H1 (cell line): ENCODE measurements around the gene TMEM163. TPM values are rescaled to one million over a fixed set of nuclear protein-coding genes. Genes with fewer than 3 reads are reported as not detected.

ENCODE experiments used
- CTCF ChIA-PET: fragments of 300-600 bp; sonication (Branson Sonifier 250); formaldehyde crosslinking; loops from one replicate; lab custom pipeline; 2021; ENCODE audit not compliant: partially characterized antibody; lab: Charles Lee
- POLR2A ChIA-PET: fragments of 300-600 bp; sonication (Branson Sonifier 250); formaldehyde crosslinking; loops from one replicate; lab custom pipeline; 2021; ENCODE audit warnings: inconsistent platforms; ENCODE audit not compliant: partially characterized antibody; lab: Charles Lee
- DNase-seq, 2 experiments: peaks; one replicate each; pipeline versions ENCODE4 v3.0.0 to v3.0.0-alpha.2; 2010 to 2022; ENCODE audit warnings: low spot score in 2 of 2, low read depth in 1 of 2, mixed read lengths in 1 of 2
- FAIRE-seq: peaks from 2 replicates; lab custom pipeline; 2011; peaks lifted over from hg19 to GRCh38; lab: Jason Lieb, UNC
- H2AFZ ChIP-seq: 2 replicates; pipeline ENCODE4 v1.8.1; 2012; ENCODE audit warnings: low read length, inconsistent platforms
- H2AK5ac ChIP-seq: 2 replicates; pipeline ENCODE4 v1.6.1; 2013; ENCODE audit warnings: low read depth, low read length
- H2BK120ac ChIP-seq: replicated peaks from 2 replicates; pipeline ENCODE3; 2013; ENCODE audit warnings: low read depth, low read length, inconsistent platforms
- H2BK12ac ChIP-seq: 2 replicates; pipeline ENCODE4 v1.6.1; 2013; ENCODE audit warnings: low read depth, low read length
- H2BK15ac ChIP-seq: 2 replicates; pipeline ENCODE4 v1.6.1; 2013; ENCODE audit warnings: low read length
- H2BK20ac ChIP-seq: 2 replicates; pipeline ENCODE4 v1.6.1; 2013; ENCODE audit warnings: low read length
- H2BK5ac ChIP-seq: 2 replicates; pipeline ENCODE4 v1.6.1; 2013; ENCODE audit warnings: low read depth, low read length
- H3K14ac ChIP-seq: 2 replicates; pipeline ENCODE4 v1.6.1; 2013; ENCODE audit warnings: inconsistent platforms; ENCODE audit not compliant: insufficient read length
- H3K18ac ChIP-seq: 2 replicates; pipeline ENCODE4 v1.6.1; 2013; ENCODE audit warnings: low read length; ENCODE audit errors: extremely low read depth
- H3K23ac ChIP-seq: 2 replicates; pipeline ENCODE4 v1.6.1; 2013; ENCODE audit warnings: inconsistent platforms; ENCODE audit not compliant: insufficient read length
- H3K23me2 ChIP-seq: 2 replicates; pipeline ENCODE4 v1.6.1; 2013; ENCODE audit warnings: low read depth, low read length
- H3K27ac ChIP-seq: 2 replicates; pipeline ENCODE4 v1.6.1; 2011; ENCODE audit warnings: low read depth, low read length, inconsistent platforms
- H3K27me3 ChIP-seq, 4 experiments: replicated peaks in 1 of 4; 1 replicate in 1 of 4; 2 replicates in 3 of 4; pipeline versions ENCODE4 v1.6.1 to v1.8.1; 2011 to 2013; ENCODE audit warnings: low read length in 3 of 4, mild to moderate bottlenecking in 3 of 4, inconsistent platforms in 2 of 4, mixed read lengths in 2 of 4, moderate library complexity in 1 of 4; ENCODE audit not compliant: control insufficient read depth in 3 of 4, insufficient read depth in 3 of 4; ENCODE audit errors: extremely low read depth in 1 of 4
- H3K36me3 ChIP-seq, 4 experiments: 2 replicates each; pipeline versions ENCODE4 v1.6.1 to v1.8.1; 2011 to 2013; ENCODE audit warnings: mild to moderate bottlenecking in 4 of 4, low read length in 3 of 4, moderate library complexity in 2 of 4, control low read depth in 1 of 4, inconsistent platforms in 1 of 4; ENCODE audit not compliant: insufficient read depth in 4 of 4, control insufficient read depth in 2 of 4
- H3K4ac ChIP-seq: replicated peaks from 2 replicates; pipeline ENCODE3; 2013; ENCODE audit warnings: low read length, low read depth, mixed read lengths, inconsistent platforms; ENCODE audit not compliant: insufficient read length
- H3K4me1 ChIP-seq, 4 experiments: replicated peaks in 1 of 4; 1 replicate in 1 of 4; 2 replicates in 3 of 4; pipeline versions ENCODE4 v1.6.1 to v1.8.1; 2011 to 2013; ENCODE audit warnings: low read length in 3 of 4, inconsistent platforms in 2 of 4, mixed read lengths in 1 of 4; ENCODE audit not compliant: insufficient read depth in 4 of 4, control insufficient read depth in 3 of 4
- H3K4me2 ChIP-seq, 2 experiments: 2 replicates each; pipeline versions ENCODE4 v1.6.1 to v1.8.1; 2011 to 2013; ENCODE audit warnings: low read depth in 2 of 2, low read length in 2 of 2, control low read depth in 1 of 2, inconsistent platforms in 1 of 2, mild to moderate bottlenecking in 1 of 2; ENCODE audit not compliant: insufficient read depth in 1 of 2
- H3K4me3 ChIP-seq, 4 experiments: fragments of 200-600, 300-600 bp in 1 of 4; sonication (generic), shearing (Covaris generic), sonication (Bioruptor Twin) in 1 of 4; 2 replicates each; pipeline versions ENCODE4 v1.5.1 to v1.8.1; 2011 to 2016; ENCODE audit warnings: low read length in 4 of 4, low read depth in 3 of 4, control low read depth in 2 of 4, inconsistent platforms in 2 of 4, mild to moderate bottlenecking in 2 of 4, mixed read lengths in 1 of 4, moderate library complexity in 1 of 4; ENCODE audit not compliant: insufficient read depth in 2 of 4; ENCODE audit errors: extremely low read depth in 1 of 4
- H3K56ac ChIP-seq: replicated peaks from 2 replicates; pipeline ENCODE3; 2013; ENCODE audit warnings: low read depth, mild to moderate bottlenecking, mixed read lengths, low read length, inconsistent platforms; ENCODE audit not compliant: insufficient read length
- H3K79me1 ChIP-seq: 2 replicates; pipeline ENCODE4 v1.6.1; 2013; ENCODE audit warnings: low read depth, low read length, control low read depth
- H3K79me2 ChIP-seq, 2 experiments: 2 replicates each; pipeline versions ENCODE4 v1.6.1 to v1.8.1; 2012 to 2013; ENCODE audit warnings: low read length in 2 of 2, mild to moderate bottlenecking in 2 of 2, inconsistent platforms in 1 of 2; ENCODE audit not compliant: insufficient read depth in 2 of 2, control insufficient read depth in 1 of 2
- H3K9ac ChIP-seq, 4 experiments: replicated peaks in 1 of 4; 1 replicate in 1 of 4; 2 replicates in 3 of 4; pipeline versions ENCODE4 v1.6.1 to v1.8.1; 2011 to 2013; ENCODE audit warnings: low read depth in 3 of 4, low read length in 3 of 4, control low read depth in 2 of 4, mild to moderate bottlenecking in 2 of 4, moderate library complexity in 2 of 4, inconsistent platforms in 1 of 4; ENCODE audit errors: extremely low read depth in 1 of 4
- H3K9me3 ChIP-seq, 2 experiments: 2 replicates each; pipeline versions ENCODE4 v1.6.1 to v1.8.1; 2012 to 2013; ENCODE audit warnings: mild to moderate bottlenecking in 2 of 2, moderate library complexity in 2 of 2, control low read depth in 1 of 2, inconsistent platforms in 1 of 2, low read depth in 1 of 2, low read length in 1 of 2, mixed read lengths in 1 of 2; ENCODE audit not compliant: insufficient read depth in 2 of 2
- H4K20me1 ChIP-seq, 2 experiments: replicated peaks in 1 of 2; 2 replicates each; pipeline versions ENCODE3 to v1.8.1; 2011 to 2013; ENCODE audit warnings: inconsistent platforms in 2 of 2, low read length in 2 of 2, mild to moderate bottlenecking in 1 of 2; ENCODE audit not compliant: insufficient read depth in 2 of 2, control insufficient read depth in 1 of 2
- H4K5ac ChIP-seq: 2 replicates; pipeline ENCODE4 v1.6.1; 2013; ENCODE audit warnings: low read length, low read depth, mixed read lengths, inconsistent platforms; ENCODE audit not compliant: insufficient read length
- H4K8ac ChIP-seq: 2 replicates; pipeline ENCODE4 v1.8.0; 2013; ENCODE audit warnings: mild to moderate bottlenecking, moderate library complexity, low read length, inconsistent platforms; ENCODE audit not compliant: insufficient read depth; ENCODE audit errors: extremely low read depth
- H4K91ac ChIP-seq: replicated peaks from 2 replicates; pipeline ENCODE3; 2013; ENCODE audit warnings: low read length, mixed read lengths, inconsistent platforms; ENCODE audit not compliant: insufficient read length
- ASH2L ChIP-seq: fragments of 200-600, 300-600 bp; sonication (generic); IDR thresholded peaks from one replicate; pipeline ENCODE4 v1.7.1; 2017; ENCODE audit warnings: low read length
- BACH1 ChIP-seq: IDR thresholded peaks from 2 replicates; pipeline ENCODE4 v1.6.1; 2012; ENCODE audit warnings: low read length, improper control_type of control experiment
- CBX8 ChIP-seq: fragments of 300-800, 300-1000 bp; sonication (generic); IDR thresholded peaks from 2 replicates; pipeline ENCODE4 v1.7.1; 2016; ENCODE audit warnings: low read depth, low read length, borderline replicate concordance
- CHD1 ChIP-seq: IDR thresholded peaks from 2 replicates; pipeline ENCODE4 v1.6.1; 2012; ENCODE audit warnings: low read depth, low read length, improper control_type of control experiment
- HDAC2 ChIP-seq, 2 experiments: fragments of 300-600 bp in 1 of 2; sonication (generic) in 1 of 2; IDR thresholded peaks; 2 replicates each; pipeline ENCODE4 v1.6.1; 2011 to 2012; ENCODE audit warnings: low read depth in 2 of 2, low read length in 2 of 2, mild to moderate bottlenecking in 2 of 2, moderate library complexity in 2 of 2, borderline replicate concordance in 1 of 2, inconsistent platforms in 1 of 2
- NANOG ChIP-seq: IDR thresholded peaks from 2 replicates; pipeline ENCODE4 v1.6.1; 2011; ENCODE audit warnings: low read length, low read depth, mild to moderate bottlenecking, inconsistent platforms; ENCODE audit not compliant: insufficient read depth, poor library complexity, severe bottlenecking
- RBBP5 ChIP-seq: IDR thresholded peaks from 2 replicates; pipeline ENCODE4 v1.7.1; 2012; ENCODE audit warnings: low read depth, mild to moderate bottlenecking, inconsistent platforms, low read length, moderate library complexity, borderline replicate concordance
- RXRA ChIP-seq: IDR thresholded peaks from 2 replicates; pipeline ENCODE4 v1.6.1; 2011; ENCODE audit warnings: low read depth, mild to moderate bottlenecking, low read length, moderate library complexity; ENCODE audit not compliant: insufficient read depth
- SIX5 ChIP-seq: IDR thresholded peaks from 2 replicates; pipeline ENCODE4 v1.6.1; 2011; ENCODE audit warnings: mild to moderate bottlenecking, low read depth, low read length
- TBP ChIP-seq: IDR thresholded peaks from 2 replicates; pipeline ENCODE4 v1.6.1; 2011; ENCODE audit warnings: low read depth, low read length, improper control_type of control experiment
- USF2 ChIP-seq: IDR thresholded peaks from 2 replicates; pipeline ENCODE4 v1.6.1; 2011; ENCODE audit warnings: low read length, improper control_type of control experiment
- WGBS, 2 experiments: shearing (Covaris generic) in 1 of 2; methylation state at CpG; one replicate each; pipeline versions ENCODE4 v1.1.6 to v1.1.7; 2013 to 2015; ENCODE audit warnings: low lambda C conversion rate in 2 of 2, mixed read lengths in 2 of 2, inconsistent platforms in 1 of 2, low coverage in 1 of 2, missing lambda C conversion rate in 1 of 2; ENCODE audit not compliant: insufficient replicate concordance in 2 of 2, insufficient coverage in 1 of 2, insufficient read length in 1 of 2; ENCODE audit errors: extremely low coverage in 1 of 2, missing lambda C conversion rate in 1 of 2; 5-methylcytosine and 5-hydroxymethylcytosine counted together
- polyA plus RNA-seq, 7 experiments: library from polyadenylated mRNA; depleted of rRNA in 3 of 7; stranded (reverse) in 5 of 7; unstranded in 2 of 7; fragments of >200 nt in 5 of 7; fragments of 200-250 nt in 2 of 7; gene quantifications; 1 replicate in 5 of 7; 2 replicates in 1 of 7; 4 replicates in 1 of 7; pipeline versions ENCODE4 v1.2.1 to v1.2.3, GENCODE V29; 2011 to 2013; ENCODE audit warnings: missing spikeins in 2 of 7, mixed read lengths in 2 of 7
- total RNA-seq: library from RNA; stranded (reverse); fragmentation: NEBNext Ultra II Directional; extraction: Animal tissue kit (Norgen Biotek cat#: 25700); gene quantifications from 2 replicates; pipeline ENCODE4 v1.2.1, GENCODE V29; 2021
- TF ChIP-seq, protein P1 (sequence below): IDR thresholded peaks from 2 replicates; pipeline ENCODE4 v1.6.1; 2012; ENCODE audit warnings: inconsistent platforms

The TMEM163 gene
- total and polyA plus RNA-seq, 2 of the 8 experiments (the other 6 are each of a cell fraction or from before 2014, with no cell fraction given), result 2.8 to 3.2 TPM

DNA sequence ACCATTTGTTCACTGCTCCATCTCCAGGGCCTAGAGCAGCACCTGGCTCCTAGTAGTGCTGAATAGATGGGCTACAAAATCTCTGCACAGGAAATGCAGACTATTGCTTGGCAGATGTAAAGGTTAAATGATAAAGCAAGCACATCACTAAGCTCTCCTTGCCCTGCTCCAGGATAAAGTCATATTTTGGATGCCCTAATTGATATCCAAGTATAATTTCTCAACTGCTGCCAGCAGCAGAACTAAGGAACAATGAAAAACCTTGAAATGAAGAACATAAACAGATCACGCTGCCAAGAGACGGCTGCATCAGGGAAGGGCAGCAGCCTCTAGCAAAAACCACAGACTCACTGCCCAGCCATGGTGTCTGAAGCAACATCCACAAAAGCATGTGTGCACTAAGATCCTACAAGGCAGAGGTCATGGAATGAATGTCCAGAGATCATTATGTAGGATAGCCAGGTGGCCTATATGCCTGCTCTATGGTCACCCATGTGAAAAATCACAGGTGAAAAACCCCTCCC lies 134.7 kb downstream of the TMEM163 start:
- H3K23ac ChIP-seq, result no peak overlapping the region
- H3K4me3 ChIP-seq, result no peak overlapping the region
- H2BK12ac ChIP-seq, result no peak overlapping the region
- 100% methylated on average over 2 of the region's 2 CpGs; no CpG with 5 or more reads in 1 of the 2 experiments for WGBS, 2 experiments
- H2AK5ac ChIP-seq, result 0 out of 2 replicates have a peak overlapping the region, but pooled peaks have one; percentile 24
- no peak overlapping the region for H3K4ac ChIP-seq
- no peak for DNase-seq
- no peak overlapping the region for H3K9ac ChIP-seq
- H3K27ac ChIP-seq, result no peak overlapping the region
- H3K4me1 ChIP-seq, result no peaks in the 10 kb centered on the region
- CTCF ChIA-PET, result interaction anchor here (1.3 kb wide), 1 partner anchor 14 kb away, joined by 3 read pairs; no protein-coding TSS in a partner anchor
- no peaks in the 10 kb centered on the region; a peak in 1 of 7 replicates for H3K27me3 ChIP-seq
- no peak overlapping the region for H2BK120ac ChIP-seq
- no peak overlapping the region for H2AFZ ChIP-seq
- no peaks in the 10 kb centered on the region for H3K79me1 ChIP-seq
- no peaks in the 10 kb centered on the region for H3K79me2 ChIP-seq
- no peak for FAIRE-seq
- peaks cover 0 to 5% of the 10 kb centered on the region in 2 experiments; a peak in 1 of 4 replicates for H3K9me3 ChIP-seq
- no peak overlapping the region for H2BK5ac ChIP-seq
- no peak overlapping the region for H3K4me2 ChIP-seq
- H2BK20ac ChIP-seq, result no peak overlapping the region
- no peaks in the 10 kb centered on the region for H3K36me3 ChIP-seq
- no peak overlapping the region for H3K56ac ChIP-seq
- H3K23me2 ChIP-seq, result no peaks in the 10 kb centered on the region
- H2BK15ac ChIP-seq, result no peak overlapping the region
- no peaks in the 10 kb centered on the region for H4K20me1 ChIP-seq
- H4K8ac ChIP-seq, result no peak overlapping the region
- no peak overlapping the region for H4K91ac ChIP-seq
- POLR2A ChIA-PET, result no interaction called here
- no peak overlapping the region for H4K5ac ChIP-seq
- H3K14ac ChIP-seq, result no peak overlapping the region
- H3K18ac ChIP-seq, result no peak overlapping the region
- TF ChIP-seq, protein P1, sequence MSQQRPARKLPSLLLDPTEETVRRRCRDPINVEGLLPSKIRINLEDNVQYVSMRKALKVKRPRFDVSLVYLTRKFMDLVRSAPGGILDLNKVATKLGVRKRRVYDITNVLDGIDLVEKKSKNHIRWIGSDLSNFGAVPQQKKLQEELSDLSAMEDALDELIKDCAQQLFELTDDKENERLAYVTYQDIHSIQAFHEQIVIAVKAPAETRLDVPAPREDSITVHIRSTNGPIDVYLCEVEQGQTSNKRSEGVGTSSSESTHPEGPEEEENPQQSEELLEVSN, result no peak
- TF ChIP-seq RXRA (no peak), NANOG (no peak), CBX8 (no peak), BACH1 (no peak), HDAC2 (IDR thresholded peaks at IDR 0.05; ENCODE audit: borderline replicate concordance in 1 of 2, low read depth in 2 of 2, low read length in 2 of 2) (no peak), RBBP5 (no peak), ASH2L (no peak), SIX5 (no peak), USF2 (no peak), TBP (no peak), CHD1 (no peak)
